Hepatocyte (in vitro differentiated cells): Measurements from ENCODE around the gene AOPEP.

Experiments used
- CTCF ChIP-seq: fragments of 200-600 bp; sonication (generic); IDR thresholded peaks from 2 replicates; pipeline ENCODE4 v1.5.1; 2016; ENCODE audit warnings: antibody characterized with exemption, mild to moderate bottlenecking; ENCODE audit not compliant: poor library complexity
- EZH2 ChIP-seq: fragments of 200-600 bp; sonication (generic); IDR thresholded peaks from 2 replicates; pipeline ENCODE4 v1.6.1; 2016; ENCODE audit warnings: antibody characterized with exemption, mild to moderate bottlenecking, borderline replicate concordance

DNA sequence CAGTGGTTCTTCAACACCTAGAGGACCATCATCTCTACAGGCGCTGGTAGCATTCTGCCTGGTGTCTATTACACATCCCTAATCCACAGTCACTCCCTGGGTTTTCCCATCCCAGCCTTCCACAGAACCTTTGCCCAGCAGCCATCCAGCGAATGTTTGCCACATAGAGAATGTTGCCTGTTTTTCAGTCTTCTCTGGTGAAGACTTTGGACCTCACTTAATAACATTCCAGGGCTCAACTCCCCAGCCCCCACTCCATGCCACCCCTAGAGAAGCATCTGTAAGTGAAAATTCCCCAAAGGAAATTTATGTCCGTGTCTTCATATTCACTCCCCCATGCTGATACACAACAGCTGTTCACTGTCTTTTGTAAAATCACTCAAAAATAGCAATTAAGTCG, 249.6 kb downstream of the AOPEP start:
- TF ChIP-seq CTCF = no peak
- TF ChIP-seq EZH2 = no peak
